CD4-positive, alpha-beta T cell treated with Interferon gamma for 1 hour (primary cell): Measurements from ENCODE around the gene KCNJ10.
"Not testable (repeated sequence)": the region's sequence is repeated elsewhere in the genome, so short reads cannot be mapped to it uniquely, and the experiment has no call there.

Experiments used
- DNase-seq: peaks from one replicate; pipeline ENCODE4 v3.0.0-alpha.2; 2020

KCNJ10 gene

GRCh38 chr1:160069460-160070231 is at the start of gene KCNJ10:
Gene KCNJ10, minus strand, starts transcription at chr1:160070160. Its CDS starts 27,628 bp downstream, at chr1:160042532.
- DNase-seq: no peak

- no peak for DNase-seq
Observed at GRCh38 chr1:160118928-160119327, 49.0 kb upstream of the KCNJ10 start.

GRCh38 chr1:160117709-160118183 is 47.8 kb upstream of the KCNJ10 start:
- no peak for DNase-seq

GRCh38 chr1:160117300-160117699 is 47.3 kb upstream of the KCNJ10 start:
- no peak for DNase-seq

- DNase-seq: no peak
Observed at GRCh38 chr1:160116283-160117147, 46.6 kb upstream of the KCNJ10 start.

- no peak for DNase-seq
Observed at GRCh38 chr1:160115545-160116282, 45.8 kb upstream of the KCNJ10 start, which contains the start of gene ATP1A2. Gene ATP1A2, plus strand, starts transcription at chr1:160115759. Its CDS starts 103 bp downstream, at chr1:160115862.

- no peak for DNase-seq
Observed at GRCh38 chr1:160114085-160114484, 44.1 kb upstream of the KCNJ10 start.

GRCh38 chr1:160113407-160113806 is 43.4 kb upstream of the KCNJ10 start:
- no peak for DNase-seq

- no peak for DNase-seq
Observed at GRCh38 chr1:160112357-160112756, 42.4 kb upstream of the KCNJ10 start.

- not testable (repeated sequence) for DNase-seq
Observed at GRCh38 chr1:160111462-160111861, 41.5 kb upstream of the KCNJ10 start.

GRCh38 chr1:160109686-160110085 is 39.7 kb upstream of the KCNJ10 start:
- no peak for DNase-seq

GRCh38 chr1:160108888-160109662 is 39.1 kb upstream of the KCNJ10 start:
- peak; percentile 18 for DNase-seq

GRCh38 chr1:160107512-160107911 is 37.6 kb upstream of the KCNJ10 start:
- no peak for DNase-seq

GRCh38 chr1:160105155-160105554 is 35.2 kb upstream of the KCNJ10 start:
- no peak for DNase-seq

- peak; percentile 14 for DNase-seq
Observed at GRCh38 chr1:160104486-160104885, 34.5 kb upstream of the KCNJ10 start.

- no peak for DNase-seq
Observed at GRCh38 chr1:160103658-160104408, 33.9 kb upstream of the KCNJ10 start.

GRCh38 chr1:160101717-160102522 is 32.0 kb upstream of the KCNJ10 start:
- DNase-seq: no peak

- DNase-seq: peak; percentile 83
Observed at GRCh38 chr1:160101037-160101716, 31.2 kb upstream of the KCNJ10 start.

GRCh38 chr1:160099716-160100375 is 29.9 kb upstream of the KCNJ10 start:
- no peak for DNase-seq
